Hematopoietic multipotent progenitor cell treated with erythropoietin and hydrocortisone succinate and interleukin-3 and kit ligand, for 15 days (in vitro differentiated cells): ENCODE results near the gene SEC24D.
"Not testable (repeated sequence)": the region's sequence is repeated elsewhere in the genome, so short reads cannot be mapped to it uniquely, and the experiment has no call there.

Source experiments
- DNase-seq: peaks from one replicate; pipeline ENCODE4 v3.0.0-alpha.2; 2015; ENCODE audit warnings: low spot score

Gene SEC24D, protein sequence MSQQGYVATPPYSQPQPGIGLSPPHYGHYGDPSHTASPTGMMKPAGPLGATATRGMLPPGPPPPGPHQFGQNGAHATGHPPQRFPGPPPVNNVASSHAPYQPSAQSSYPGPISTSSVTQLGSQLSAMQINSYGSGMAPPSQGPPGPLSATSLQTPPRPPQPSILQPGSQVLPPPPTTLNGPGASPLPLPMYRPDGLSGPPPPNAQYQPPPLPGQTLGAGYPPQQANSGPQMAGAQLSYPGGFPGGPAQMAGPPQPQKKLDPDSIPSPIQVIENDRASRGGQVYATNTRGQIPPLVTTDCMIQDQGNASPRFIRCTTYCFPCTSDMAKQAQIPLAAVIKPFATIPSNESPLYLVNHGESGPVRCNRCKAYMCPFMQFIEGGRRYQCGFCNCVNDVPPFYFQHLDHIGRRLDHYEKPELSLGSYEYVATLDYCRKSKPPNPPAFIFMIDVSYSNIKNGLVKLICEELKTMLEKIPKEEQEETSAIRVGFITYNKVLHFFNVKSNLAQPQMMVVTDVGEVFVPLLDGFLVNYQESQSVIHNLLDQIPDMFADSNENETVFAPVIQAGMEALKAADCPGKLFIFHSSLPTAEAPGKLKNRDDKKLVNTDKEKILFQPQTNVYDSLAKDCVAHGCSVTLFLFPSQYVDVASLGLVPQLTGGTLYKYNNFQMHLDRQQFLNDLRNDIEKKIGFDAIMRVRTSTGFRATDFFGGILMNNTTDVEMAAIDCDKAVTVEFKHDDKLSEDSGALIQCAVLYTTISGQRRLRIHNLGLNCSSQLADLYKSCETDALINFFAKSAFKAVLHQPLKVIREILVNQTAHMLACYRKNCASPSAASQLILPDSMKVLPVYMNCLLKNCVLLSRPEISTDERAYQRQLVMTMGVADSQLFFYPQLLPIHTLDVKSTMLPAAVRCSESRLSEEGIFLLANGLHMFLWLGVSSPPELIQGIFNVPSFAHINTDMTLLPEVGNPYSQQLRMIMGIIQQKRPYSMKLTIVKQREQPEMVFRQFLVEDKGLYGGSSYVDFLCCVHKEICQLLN

GRCh38 chr4:118835571-118836300 is at the start of gene SEC24D:
Gene SEC24D, minus strand, starts transcription at chr4:118836126. Its CDS starts 2,430 bp downstream, at chr4:118833696.
- DNase-seq = peak; percentile 74

- DNase-seq = no peak
Observed at GRCh38 chr4:118884716-118885115, 48.8 kb upstream of the SEC24D start.

- DNase-seq = no peak
Observed at GRCh38 chr4:118883861-118884260, 47.9 kb upstream of the SEC24D start.

DNA sequence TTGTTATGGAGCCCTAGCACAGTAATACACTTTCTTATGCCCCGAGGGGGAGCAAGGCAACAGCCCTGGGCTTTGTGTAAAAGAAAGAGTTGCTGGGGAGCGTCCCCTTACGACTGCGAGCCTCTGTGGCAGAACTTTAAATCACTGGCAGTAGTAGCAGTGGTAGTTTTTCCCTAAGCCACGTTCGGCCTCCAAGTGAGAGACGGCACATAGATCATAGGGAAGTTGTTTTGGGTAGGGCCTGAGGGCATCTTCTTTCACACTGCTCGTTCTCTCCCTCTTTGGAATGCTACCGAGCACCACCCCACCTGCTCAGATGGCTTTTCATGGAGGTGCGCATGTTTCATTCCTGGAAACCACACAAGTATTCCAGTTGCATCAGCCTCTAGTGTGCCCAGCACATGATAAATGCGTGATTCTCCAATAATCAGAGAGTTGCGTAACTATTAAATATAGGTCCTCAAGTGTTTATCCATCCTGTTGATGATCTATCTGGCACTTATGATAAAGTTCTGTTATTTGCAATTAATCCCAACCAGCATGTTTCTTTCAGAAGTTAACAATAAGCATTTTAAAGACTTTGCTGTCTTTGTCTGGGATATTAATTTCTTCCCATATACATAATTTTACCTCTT is 45.7 kb upstream of the SEC24D start:
- DNase-seq = no peak

DNA sequence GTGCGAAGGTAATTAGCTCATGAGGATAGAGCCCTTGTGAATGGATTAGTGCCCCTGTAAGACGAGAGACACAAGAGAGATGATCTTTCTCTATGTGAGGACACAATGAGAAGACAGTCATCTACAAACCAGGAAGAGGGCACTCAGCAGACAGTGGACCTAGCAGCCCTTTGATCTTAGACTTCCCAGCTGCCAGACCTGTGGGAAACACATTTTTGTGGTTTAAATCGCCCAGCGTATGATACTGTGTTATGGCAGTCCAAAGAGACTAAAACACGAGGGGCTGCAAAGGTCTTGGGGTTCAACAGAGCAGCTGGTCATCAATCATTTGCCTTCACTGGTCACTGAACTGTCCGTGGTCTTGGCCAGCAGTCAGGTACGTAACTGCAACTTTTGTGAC is 43.5 kb upstream of the SEC24D start:
- DNase-seq = no peak

- not testable (repeated sequence) for DNase-seq
Observed at GRCh38 chr4:118878507-118878906, 42.6 kb upstream of the SEC24D start.

DNA sequence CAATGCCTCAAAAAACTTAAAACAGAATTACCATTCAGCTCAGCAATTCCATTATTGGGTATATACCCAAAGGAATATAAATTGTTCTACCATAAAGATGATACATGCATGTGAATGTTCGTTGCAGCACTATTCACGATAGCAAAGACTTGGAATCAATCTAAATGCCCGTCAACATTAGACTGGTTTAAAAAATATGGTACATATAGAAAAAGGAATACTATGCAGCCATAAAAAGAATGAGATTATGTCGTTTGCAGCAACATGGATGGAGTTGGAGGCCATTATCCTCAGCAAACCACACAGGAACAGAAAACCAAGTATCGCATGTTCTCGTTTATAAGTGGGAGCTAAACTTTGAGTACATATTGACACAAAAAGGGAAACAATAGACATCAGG is 41.9 kb upstream of the SEC24D start:
- DNase-seq = no peak

GRCh38 chr4:118872181-118872580 is 36.3 kb upstream of the SEC24D start:
- DNase-seq = no peak

DNA sequence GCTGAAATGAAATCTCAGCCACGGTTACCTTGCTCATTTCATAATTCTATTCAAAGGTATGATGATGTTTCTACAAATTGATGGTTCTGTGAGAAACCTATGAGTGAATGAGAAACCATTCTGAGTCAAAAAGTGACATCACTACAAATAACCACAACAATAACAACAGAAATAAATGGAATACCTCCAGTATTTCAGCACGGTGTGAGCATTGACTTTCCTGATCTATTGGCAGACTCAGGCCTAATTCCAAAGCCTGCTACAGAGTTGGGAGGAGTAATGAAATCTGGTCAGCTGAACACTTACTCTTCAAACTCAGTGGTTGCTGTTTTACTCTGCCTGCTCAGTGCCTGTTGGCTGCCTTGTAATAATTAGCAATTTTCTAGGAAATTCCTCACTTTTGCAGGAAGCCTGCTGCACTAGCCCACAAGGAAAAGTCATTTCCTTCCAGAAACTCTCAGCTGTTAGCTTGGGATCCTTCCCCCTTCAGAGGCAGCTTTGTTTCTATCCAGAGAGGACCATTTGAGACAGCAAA is 33.9 kb upstream of the SEC24D start:
- DNase-seq = no peak

- no peak for DNase-seq
Observed at GRCh38 chr4:118867311-118868067, 31.6 kb upstream of the SEC24D start.

- no peak for DNase-seq
Observed at GRCh38 chr4:118866442-118866841, 30.5 kb upstream of the SEC24D start.

DNA sequence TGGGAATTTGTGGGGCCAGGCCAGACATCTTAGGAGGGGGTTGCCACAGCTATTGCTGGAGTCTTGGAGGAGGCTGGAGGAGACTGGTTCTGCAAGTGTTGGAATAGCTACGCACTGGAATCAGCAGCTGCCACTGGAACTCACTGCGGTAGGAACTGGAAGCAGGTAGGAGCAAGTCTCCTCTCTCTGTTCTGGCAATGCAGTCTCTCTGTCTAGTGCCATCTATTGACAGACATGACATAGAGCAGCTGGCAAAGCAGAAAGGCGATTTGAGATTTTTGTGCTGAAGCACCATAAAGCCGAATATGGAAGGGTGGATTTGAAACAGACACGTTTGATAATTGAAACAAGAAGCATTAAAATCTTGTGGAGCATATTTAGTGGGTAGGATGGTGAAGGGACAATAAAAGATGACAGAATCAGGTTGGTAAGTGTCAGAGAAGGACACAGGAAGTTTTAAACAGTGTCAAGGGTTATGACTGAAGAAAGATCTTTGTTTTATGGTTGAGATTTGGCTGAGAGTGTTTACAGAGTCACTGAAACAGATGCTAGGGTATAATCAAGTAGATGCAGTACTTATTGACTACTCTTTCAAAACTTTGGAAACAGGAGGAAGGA is 29.3 kb upstream of the SEC24D start:
- peak; percentile 3 for DNase-seq

DNA sequence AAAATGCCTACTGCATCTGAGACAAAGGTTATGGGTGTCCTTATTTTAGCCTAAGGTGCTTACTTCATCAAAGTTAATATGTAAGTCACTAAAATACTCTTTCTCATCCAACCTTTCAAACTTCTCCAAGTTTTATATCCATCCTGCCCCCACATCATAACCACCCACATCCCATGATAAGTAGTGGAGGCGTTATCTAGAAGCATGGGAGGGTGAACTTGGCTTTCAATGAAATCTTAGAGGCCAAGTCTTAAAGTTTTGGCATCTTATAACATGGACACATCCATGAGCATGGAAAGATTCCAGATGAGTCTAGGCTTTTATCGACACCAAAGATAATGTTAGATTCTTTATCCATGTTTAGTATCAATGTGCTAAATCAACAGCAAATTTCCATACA is 22.9 kb upstream of the SEC24D start:
- DNase-seq = no peak

DNA sequence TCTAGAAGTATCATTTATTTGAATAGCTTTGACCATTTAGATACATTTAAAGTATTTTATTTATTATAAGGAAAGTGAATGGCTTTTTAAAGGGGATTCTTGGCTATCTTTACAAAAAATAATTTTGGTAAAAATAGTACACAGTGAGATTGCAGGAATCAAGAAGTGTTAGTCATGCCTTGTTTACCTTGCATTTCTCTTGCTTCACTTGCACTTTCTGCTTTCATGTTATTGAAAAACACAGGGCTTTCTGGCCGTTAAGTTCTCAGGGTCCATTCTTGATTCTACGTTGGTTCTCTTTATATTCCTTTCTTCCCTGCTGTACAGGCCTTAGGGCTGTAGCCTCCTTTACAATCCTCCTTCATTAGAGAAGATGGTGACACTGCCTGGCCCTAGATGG is 21.8 kb upstream of the SEC24D start:
- no peak for DNase-seq

DNA sequence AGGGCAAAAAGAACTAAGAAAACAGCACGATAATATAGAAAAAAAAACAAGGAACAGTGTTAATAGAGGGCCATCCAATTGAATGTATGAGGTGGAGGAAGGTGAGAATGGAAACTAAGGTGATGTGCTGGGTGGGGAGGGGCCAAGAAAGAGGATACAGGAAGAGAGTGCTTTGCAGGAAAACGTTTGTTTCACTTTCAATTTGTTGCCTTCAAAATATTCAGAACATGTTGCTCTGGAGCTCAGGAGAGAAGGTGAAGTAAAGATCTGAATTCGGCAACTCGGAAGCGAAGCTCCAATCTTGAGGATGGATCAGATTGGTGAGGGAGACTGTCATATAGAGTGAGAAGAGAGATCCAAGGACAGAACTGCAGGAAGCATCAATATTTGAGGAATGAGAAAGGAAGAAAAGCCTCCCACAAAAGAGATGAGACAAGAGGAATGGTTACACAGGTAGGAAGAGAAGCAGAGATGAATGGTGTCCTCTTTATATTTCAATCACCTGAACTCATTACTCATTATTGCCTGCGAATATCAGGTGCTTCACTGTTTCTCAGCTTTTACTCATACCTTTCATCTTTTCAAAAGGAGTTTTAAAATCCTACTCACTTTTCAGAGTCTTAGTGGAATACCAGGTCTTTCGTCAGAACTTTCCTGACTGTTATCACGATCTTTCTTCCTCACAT is 14.7 kb upstream of the SEC24D start:
- no peak for DNase-seq

- DNase-seq = no peak
Observed at GRCh38 chr4:118849867-118850487, 14.1 kb upstream of the SEC24D start.

DNA sequence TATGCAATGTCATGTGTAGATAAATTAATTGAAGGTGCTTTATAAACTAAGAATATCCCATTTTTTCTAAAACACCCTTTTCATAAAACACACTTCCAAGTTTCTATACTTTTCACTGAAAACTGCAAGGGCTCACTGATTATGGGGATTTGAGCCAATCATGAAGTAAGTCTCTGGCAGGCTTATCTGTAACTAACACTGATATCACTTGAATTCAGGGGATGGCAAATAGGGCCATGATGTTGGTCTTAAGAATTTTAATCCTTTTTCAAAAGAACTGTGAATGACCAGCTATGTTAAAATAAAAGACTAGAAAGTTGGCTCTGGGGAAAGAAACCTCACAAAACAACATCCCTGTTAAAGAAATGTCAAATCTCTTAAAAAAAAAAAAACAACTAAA is 13.0 kb upstream of the SEC24D start:
- no peak for DNase-seq

GRCh38 chr4:118848242-118848641 is 12.3 kb upstream of the SEC24D start:
- DNase-seq = no peak

DNA sequence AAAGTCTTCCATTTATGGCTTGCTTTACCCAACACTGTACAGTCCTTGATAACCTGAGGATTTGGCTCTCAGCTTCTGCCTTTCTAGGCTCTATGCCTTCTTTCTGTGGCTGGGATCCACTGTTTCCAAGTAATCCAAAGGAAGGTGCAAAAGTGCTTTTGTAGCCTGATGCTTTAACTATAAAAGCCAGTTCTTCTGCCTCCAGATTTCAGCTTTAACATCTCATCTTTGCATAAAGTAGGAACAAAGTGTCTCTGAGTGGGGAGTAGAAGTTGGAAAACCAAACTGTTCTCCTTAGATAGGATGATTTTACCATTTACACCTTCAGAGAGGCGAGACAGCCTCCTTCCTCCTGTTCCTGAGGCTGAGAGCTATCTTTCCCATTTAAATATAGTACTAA is 11.1 kb upstream of the SEC24D start:
- no peak for DNase-seq
